GM19351 (cell line): ENCODE measurements around the gene DLX5.
"Not testable (repeated sequence)": the region's sequence is repeated elsewhere in the genome, so short reads cannot be mapped to it uniquely, and the experiment has no call there.

Experiments used
- ATAC-seq: cut with Tn5 transposase; IDR thresholded peaks from one replicate; pipeline ENCODE4 v1.9.1; 2021; ENCODE audit warnings: mild to moderate bottlenecking, moderate library complexity; ENCODE audit not compliant: unreplicated experiment

DLX5 gene

DNA sequence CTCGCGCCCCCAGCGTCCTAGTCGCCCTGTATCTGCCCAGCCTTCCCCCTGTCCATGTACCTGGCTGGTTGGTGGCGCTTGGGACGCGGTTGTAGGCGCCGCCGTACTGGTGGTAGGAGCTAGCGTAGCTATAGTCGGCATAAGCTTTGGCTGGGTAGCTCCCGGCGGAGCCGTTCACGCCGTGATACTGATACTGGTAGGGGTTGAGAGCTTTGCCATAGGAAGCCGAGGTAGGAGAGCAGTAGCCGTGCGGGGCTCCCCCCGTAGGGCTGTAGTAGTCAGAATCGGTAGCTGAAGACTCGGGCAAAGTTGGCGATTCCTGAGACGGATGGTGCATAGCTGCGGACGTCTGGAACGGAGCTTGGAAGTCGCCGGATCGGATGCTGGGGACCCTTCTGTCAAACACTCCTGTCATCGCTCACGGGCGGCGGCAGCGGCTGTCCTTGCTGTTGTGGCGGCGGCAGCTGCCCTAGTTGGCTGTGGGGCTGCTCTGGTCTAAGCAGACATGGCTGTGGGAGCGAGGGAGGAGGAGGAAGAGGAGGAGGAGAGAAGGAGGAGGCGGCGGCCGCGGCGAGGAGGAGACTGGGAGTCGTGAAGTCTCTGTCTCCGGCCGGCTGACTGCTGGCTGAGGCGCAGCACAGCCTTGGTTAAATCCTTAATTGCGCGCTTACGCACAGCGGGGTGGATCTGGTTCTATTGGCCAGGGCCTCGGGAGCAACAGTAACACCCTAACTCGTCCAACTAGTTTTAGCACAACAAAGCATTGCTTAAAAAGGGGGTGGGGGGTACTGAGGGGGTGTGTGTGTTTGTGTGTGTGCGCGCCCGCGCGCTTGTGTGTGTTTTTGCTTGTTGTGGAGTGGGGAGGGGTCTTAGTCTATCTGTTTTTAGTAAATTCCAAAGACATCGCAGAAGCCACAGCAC lies at the start of gene DLX5:
TSS of gene DLX5 (minus strand) at position 623 of the 921 bp plus-strand sequence. CDS start at position 415, 208 bp downstream.
- no peak for ATAC-seq

DNA sequence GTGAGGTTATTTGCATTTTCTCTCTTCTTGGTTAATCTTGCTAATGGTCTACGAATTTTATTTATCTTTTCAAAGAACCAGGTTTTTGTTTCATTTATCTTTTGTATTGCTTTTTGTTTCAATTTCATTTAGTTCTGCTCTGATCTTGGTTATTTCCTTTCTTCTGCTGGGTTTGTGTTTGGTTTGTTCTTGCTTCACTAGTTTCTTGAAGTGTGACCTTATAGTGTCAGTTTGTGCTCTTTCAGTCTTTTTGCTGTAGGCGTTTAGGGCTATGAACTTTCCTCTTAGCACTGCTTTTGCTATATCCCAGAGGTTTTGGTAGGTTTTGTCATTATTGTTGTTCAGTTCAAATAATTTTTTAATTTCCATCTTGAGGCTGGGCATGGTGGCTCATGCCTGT lies 47.4 kb upstream of the DLX5 start:
- not testable (repeated sequence) for ATAC-seq

DNA sequence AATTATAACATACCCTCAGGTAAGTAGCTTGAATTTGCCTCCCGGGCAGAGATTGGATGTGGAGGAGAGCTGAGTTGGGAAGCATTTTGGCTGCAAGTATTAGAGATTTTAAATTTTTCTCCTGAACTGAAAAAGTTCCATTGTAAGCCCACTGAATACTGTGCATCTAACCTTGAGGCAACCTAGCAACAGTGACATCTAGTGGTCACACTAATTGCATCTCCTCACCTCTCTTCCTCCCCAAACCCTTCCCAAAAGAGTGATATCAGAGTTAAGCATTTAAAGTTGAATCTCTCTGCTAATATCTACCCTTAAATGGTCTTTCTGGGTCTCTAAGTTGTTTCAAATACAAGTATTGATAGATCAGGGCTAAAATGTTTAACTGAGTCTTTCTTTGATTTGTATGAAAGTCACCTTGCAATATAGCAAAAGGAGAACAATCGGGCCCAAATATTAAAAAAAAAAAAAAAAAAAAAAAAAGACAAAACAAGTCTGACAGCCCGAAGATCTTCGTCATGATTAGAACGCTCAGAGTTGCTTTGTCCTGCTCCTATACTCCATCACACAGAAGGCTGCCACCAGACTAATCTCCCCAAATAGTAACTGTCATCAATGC lies 40.4 kb upstream of the DLX5 start:
- peak; percentile 89 for ATAC-seq

DNA sequence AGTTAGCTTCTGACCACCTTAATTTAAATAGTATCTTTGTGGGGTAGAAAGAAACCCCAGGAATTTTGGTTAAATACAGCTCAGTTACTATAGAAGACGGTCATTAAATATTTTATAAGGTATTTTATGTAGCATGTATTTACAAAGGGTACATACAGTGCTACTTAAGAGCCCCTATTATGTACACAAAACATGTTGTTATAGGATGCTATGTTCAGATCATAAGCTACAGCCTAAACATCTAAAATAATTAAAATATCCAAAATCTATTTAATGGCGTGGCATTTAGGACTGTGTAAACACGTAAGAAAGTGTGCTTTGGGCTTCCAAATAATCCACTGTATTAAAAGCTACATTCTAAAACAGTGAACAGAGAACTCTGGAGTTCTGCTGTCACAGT lies 39.4 kb upstream of the DLX5 start:
- ATAC-seq = no peak

DNA sequence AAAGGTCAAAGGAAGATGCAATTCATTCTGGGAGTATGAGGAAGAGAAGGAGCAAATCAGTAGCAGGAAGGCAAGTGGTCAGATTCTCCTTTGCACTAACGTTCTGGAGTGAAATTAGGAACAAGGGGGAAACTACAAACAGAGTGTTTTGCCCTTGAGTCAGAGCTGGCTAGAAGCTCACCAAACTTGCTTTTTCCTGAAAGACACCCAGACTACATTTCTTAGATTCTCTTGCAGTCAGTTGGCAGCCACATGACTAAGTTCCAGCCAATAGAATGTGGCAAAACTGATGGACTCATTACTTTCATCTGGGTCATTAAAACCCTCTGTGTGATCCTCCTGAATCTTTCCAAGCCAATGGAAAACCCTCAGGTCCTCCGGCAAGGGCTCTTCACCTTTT lies 18.6 kb upstream of the DLX5 start:
- no peak for ATAC-seq

DNA sequence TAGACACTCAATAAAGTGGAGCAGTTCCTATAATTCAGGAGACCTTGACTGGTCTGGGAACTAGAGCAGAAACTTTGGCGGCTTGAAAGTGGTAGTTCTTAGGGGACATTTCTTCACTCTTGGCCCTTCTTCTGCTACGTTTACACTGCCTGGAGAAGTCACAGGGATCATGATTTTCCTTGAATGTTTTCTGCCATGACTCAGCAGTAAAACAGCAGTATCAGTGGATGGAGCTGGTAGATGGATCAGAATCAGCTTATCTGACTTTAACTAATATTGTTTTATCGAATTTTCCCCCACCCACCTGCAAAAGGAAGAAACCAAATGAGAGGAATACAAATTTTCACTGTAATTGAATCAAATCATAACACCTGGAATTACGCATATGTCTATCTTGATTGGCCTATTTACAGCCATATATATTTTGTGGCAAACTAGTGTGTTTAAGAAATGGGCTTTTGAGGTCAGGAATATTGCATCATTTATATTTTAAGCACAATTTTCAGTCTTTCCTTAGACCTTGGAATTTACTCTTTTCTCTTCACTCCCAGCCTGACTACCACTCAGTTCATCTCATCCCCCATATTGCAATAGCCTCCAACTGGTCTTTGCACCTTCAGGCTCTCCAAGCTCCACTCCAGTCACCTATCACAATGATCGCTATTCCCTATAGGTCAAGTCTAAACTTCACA lies 14.9 kb upstream of the DLX5 start:
- no peak for ATAC-seq

DNA sequence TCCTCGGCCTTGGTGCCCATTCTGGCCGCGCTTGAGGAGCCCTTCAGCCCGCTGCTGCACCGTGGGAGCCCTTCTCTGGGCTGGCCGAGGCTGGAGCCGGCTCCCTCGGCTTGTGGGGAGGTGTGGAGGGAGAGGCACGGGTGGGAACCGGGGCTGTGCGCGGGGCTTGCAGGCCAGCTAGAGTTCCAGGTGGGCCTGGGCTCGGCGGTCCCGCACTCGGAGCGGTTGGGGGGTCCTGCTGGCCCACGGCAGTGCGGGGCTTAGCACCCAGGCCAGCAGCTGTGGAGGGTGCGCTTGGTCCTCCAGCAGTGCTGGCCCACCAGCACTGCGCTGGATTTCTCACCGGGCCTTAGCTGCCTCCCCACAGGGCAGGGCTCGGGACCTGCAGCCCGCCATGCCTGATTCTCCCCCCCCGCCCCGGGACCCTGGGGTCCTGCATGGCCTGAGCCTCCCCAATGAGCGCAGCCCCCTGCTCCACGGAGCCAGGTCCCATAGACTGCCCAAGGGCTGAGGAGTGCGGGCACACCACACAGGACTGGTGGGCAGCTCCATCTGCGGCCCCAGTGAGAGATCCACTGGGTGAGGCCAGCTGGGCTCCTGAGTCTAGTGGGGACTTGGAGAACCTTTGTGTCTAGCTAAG lies 9.7 kb upstream of the DLX5 start:
- ATAC-seq = not testable (repeated sequence)

DNA sequence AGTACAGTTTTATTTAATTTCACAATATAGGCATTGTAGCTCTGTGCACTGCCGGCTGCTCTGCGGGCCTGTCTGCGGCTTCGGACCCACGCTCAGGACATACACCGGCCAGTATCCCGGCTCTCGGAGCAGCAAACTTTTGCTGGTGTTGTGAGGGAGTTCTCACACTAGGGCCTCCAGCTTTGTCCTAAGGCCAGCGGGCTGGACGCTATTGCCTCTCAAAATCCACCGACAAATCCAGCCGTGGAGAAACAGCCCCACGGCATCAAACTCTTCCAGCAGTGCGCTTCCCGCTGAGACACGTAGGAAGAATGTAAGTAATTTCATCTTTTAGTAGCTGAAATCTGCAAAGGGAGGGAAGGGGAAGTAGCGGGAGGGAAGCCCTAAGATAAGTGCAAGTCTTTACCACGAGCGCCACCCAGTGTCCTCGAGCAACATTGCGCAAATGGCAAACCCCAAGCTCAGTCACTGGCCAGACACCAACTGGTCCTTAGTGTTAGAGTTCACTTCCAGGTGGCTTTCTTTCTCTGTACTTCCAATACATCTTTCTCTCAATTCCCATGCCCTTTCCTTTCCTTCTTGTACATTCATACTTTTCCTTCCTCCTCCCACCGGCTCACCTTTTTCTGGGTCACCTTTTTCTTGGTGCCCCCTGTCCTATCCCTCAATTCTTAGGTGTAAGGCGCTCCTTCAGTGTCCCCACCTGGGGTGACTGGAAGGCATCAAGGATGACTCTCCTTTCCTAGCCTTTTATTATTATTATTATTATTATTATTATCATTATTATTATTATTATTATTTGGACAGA lies 3.0 kb upstream of the DLX5 start:
- peak; percentile 89 for ATAC-seq

DNA sequence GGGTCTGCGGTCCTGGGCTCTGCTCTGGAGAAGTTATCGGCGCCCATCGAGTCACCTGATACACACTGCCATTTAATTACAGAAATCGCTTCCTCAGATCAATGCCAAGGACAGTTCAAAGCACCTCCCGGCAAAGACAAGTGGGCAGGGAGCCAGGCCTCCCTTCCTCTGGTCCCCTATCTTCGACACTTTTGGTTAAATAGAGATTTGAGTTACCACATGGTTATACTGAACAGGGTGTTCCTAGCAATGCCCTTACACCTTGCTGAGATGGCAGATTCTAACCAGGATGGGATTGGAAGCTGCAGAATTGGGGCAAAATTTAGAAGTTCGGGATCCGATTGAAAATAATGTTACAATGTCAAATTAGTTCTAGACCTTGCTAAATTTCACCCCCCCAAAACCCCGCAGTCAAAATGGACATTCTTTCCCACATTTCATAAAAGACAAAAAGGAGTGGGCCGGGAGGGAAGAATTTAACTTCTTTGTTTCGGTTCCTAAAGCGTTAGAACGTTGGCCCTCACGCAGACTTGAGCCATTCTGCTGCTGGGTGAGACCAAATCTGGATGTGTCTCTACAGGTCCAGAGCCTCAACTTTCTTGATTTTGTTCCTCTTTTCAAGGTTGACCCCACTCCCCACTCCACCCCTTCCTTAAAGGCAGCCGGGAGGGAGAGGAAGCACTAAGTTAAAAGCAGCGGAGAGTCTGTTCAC lies 2.2 kb upstream of the DLX5 start:
- peak; percentile 9 for ATAC-seq

DNA sequence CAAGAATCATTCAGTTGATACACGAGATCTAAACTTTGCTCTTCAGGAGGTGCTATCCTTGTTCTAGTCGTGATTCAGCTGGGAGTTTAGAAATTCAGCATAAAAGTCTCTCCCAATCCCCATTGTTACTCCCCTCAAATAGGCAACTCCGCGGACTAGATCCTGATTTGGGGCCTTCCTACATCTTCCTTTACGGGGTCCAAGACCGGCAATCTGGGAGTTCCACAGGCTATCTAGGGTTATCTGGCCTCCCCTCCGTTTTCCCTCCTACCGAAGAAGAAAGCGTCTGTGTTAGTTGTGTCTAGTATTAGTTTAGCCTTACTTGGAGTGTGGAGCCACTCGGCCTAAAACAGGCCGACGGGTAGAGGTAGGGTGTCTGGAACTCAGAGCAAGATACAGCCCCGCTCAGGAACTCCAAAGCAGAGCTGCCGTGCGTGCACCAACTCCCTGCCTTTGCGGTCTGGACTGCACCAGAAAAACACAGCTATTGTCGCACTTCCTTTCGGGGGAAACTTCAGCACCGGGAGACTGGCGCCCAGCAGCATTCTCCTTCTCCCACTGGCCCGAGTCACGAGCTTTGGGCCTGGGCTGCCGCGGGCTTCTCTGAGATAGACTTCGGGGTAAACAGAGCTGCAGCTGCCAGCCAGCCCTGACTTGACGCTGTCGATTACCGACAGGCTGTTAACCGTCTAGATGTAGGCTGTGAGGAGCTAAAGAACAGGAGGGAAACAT lies 1.5 kb upstream of the DLX5 start:
- no peak for ATAC-seq

DNA sequence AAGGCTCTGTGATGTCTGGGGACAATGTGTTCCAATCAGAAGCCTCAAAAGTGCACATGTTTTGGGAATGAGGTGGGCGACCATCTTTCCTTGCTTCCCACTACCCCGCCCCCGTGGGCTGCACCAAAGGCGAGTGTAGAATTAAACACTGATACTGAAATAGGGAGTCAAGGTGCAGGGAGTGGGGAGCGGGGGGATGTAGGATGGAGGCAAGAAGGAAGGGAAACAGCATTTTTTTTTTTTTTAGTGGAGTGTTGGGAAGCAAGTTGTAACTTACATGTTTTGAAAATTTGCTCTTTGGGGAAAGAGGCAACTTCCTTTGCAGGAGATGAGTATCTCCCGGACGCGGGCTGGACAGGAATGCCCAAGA lies 484 bp upstream of the DLX5 start:
- ATAC-seq = no peak

DNA sequence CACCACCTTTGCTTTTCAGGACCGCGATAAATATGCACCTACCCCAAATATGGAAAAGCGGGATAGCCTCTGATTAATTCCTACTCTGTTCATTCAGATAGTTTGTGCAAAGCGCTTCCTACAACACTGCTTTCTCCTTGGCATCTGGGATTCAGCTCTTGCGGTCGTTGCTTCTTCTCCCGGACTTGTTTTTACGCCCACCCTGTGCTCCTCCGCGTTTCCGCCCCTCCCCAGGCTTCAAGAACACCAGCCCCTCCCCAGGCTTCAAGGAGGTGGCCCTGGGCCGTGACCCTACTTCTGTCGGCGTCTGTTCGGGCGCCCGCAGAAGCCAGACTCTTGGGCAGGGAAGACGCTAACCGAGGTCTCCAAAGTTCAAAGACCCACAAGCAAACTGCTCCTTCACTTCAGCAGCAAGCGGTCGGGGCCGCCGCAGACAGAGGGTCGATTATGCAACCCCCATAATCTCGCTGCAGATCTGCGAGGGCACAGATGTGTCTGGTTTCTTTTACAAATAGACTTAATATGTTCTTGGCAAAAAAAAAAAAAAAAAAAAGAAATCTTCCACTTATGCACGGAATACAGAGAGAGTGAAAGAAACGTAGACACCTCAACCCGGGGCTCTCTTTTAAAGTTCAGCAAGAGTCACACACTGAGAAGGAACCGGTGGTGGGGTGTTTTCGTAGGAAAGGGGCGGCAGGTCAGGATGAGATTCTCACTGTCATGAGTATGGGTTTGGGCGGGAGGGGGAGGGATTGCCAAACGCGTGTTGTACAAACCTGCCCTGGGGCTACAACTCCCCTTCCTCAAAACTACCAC lies 1.9 kb downstream of the DLX5 start:
- no peak for ATAC-seq

DNA sequence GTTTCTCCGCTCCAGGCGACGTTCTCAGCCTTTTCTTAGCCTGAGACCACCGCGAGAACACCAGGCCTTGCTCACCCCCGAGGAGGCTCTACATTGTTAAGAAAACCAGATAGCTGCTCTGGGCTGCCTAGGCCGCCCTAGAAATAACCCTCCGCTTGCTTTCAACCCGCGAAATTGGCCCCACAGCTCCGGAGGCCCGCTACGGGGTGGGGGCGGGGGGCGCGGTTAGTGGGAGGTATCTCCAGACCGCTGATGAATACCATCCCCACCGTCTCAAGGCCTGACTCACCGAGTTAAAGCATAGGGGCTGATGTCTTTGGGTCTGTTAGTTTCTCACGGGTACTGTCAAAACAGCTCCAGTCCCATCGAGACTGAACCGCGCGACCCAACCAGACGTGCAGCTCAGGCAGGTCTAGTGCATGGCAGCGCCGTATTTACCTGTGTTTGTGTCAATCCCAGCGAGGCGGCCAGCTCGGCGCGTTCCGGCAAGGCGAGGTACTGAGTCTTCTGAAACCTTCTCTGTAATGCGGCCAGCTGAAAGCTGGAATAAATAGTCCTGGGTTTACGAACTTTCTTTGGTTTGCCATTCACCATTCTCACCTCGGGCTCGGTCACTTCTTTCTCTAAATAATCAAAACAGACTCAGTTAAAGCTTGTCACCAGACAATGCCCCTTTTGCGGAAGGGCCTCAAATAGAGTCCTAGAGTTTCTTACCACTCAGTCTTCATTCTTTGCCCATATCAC lies 2.7 kb downstream of the DLX5 start:
- no peak for ATAC-seq

DNA sequence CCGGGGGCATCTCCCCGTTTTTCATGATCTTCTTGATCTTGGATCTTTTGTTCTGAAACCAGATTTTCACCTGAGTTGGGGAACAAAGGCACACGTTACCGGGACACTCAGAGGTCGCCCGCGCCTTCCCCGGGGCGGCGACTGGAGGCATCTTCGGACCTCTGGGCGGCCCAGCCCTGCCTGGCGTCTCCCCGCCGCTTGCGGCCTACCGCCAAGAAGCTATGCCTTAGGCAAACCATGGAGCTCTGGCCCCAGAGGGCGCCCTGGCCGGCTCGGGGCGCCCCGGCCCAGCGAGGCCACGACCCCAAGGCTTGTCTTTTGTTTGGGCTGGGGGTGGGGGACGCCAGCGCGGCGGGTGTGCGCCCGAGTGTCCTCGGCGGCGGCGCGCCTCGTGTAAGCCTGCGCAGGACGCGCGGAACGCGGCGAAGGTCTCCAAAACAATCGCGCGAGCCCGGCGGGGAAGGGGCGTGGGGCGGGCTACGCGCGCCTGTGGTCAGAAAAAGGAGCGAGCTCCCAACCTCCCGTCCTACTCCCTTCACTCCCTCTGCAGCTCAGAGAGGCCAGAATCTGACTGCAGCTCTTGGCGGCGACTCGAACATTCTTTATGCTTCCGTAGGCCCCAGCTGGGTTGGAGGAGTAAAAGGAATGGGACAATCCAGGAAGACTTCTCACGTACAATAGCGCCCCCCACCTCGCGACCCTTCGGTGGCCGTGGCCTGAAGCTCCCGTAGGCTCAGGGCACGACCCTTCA lies 3.5 kb downstream of the DLX5 start:
- ATAC-seq = no peak

DNA sequence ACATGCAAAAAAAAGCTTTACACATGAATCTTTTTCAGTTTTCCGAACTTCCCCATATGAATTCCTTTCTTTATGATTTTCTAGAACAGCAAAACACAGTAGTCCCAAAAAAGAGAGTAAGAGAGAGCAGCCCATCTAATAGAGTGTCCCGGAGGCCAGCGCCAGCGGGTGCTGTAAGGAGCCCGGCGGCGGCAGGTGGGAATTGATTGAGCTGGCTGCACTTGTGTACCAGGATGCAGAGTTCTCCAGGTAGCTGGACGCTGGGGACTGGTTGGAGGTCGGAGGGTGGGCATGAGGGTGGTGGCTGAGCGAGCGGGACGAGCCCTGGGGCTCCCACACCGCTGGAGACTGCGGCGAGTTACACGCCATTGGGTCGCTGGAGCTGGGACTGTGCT lies 4.0 kb downstream of the DLX5 start:
- no peak for ATAC-seq

DNA sequence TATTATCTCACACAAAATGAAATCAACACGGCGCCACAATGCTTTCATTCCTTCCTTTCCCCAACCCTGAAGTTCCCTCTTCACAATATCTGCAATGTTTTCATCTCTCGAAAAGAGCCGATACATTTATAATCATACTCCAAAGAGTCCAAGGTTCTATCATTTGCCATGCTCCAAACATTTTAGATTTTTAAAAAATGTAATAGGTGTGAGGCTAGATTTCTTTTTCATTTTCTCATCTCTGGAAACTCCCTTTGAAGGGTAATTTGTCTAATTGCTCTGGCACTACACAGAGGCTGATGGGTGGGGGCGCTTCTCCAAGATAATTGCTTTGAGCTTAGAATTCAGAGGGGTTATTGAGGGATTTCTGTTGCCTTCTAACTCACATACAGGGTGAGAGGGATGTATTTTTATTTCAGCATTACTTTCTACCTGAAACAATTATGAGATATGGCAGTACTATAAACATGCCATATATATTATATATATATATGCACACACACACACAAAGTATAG lies 4.9 kb downstream of the DLX5 start:
- no peak for ATAC-seq
